H1 (cell line): ENCODE results near the gene UGT1A7. TPM values are rescaled to one million over a fixed set of nuclear protein-coding genes. Genes with fewer than 3 reads are reported as not detected.

Source experiments
- ATF3 ChIP-seq: IDR thresholded peaks from 2 replicates; pipeline ENCODE4 v1.6.1; 2011; ENCODE audit warnings: low read depth, mild to moderate bottlenecking, low read length; ENCODE audit not compliant: insufficient read depth
- CBX5 ChIP-seq: fragments of 300-800, 300-1000 bp; sonication (generic); IDR thresholded peaks from 2 replicates; pipeline ENCODE4 v1.7.1; 2016; ENCODE audit warnings: antibody characterized with exemption, low read length, low read depth
- CHD7 ChIP-seq: fragments of 300-600 bp; sonication (generic); IDR thresholded peaks from 2 replicates; pipeline ENCODE4 v1.7.1; 2012; ENCODE audit warnings: low read length, moderate library complexity, mild to moderate bottlenecking, inconsistent platforms; ENCODE audit not compliant: insufficient replicate concordance
- CREB1 ChIP-seq: IDR thresholded peaks from 2 replicates; pipeline ENCODE4 v1.6.1; 2012; ENCODE audit warnings: inconsistent platforms
- EP300 ChIP-seq, 2 experiments: IDR thresholded peaks; 1 replicate in 1 of 2; 2 replicates in 1 of 2; pipeline ENCODE4 v1.6.1; 2011 to 2012; ENCODE audit warnings: low read depth in 2 of 2, low read length in 2 of 2, mild to moderate bottlenecking in 2 of 2, borderline replicate concordance in 1 of 2, inconsistent platforms in 1 of 2, moderate library complexity in 1 of 2
- FOSL1 ChIP-seq: IDR thresholded peaks from 2 replicates; pipeline ENCODE4 v1.6.1; 2011; ENCODE audit warnings: mild to moderate bottlenecking, low read depth, low read length, moderate library complexity; ENCODE audit not compliant: insufficient read depth
- POLR2A ChIP-seq, 2 experiments: IDR thresholded peaks; 1 replicate in 1 of 2; 2 replicates in 1 of 2; pipeline ENCODE4 v1.6.1; 2011; ENCODE audit warnings: low read depth in 2 of 2, low read length in 2 of 2, mild to moderate bottlenecking in 2 of 2; ENCODE audit errors: control extremely low read depth in 1 of 2
- RAD21 ChIP-seq, 2 experiments: IDR thresholded peaks in 1 of 2; conservative IDR thresholded peaks in 1 of 2; 2 replicates each; pipeline ENCODE4 v1.6.1; 2011; ENCODE audit warnings: low read depth in 2 of 2, low read length in 2 of 2, improper control_type of control experiment in 1 of 2, inconsistent platforms in 1 of 2, mild to moderate bottlenecking in 1 of 2, moderate library complexity in 1 of 2
- SAP30 ChIP-seq: fragments of 300-600 bp; sonication (generic); IDR thresholded peaks from 2 replicates; pipeline ENCODE4 v1.7.1; 2012; ENCODE audit warnings: low read length, moderate library complexity, mild to moderate bottlenecking, inconsistent platforms; ENCODE audit not compliant: insufficient read depth, insufficient replicate concordance
- SUZ12 ChIP-seq: fragments of 200-600 bp; sonication (generic); IDR thresholded peaks from 2 replicates; pipeline ENCODE4 v1.6.1; 2012; ENCODE audit warnings: mild to moderate bottlenecking, inconsistent platforms, low read length, moderate library complexity, mixed read lengths
- TAF7 ChIP-seq: optimal IDR thresholded peaks from 2 replicates; pipeline ENCODE3; 2011; ENCODE audit warnings: low read depth, mild to moderate bottlenecking, inconsistent platforms, low read length, moderate library complexity, borderline replicate concordance
- polyA plus RNA-seq, 7 experiments: library from polyadenylated mRNA; depleted of rRNA in 3 of 7; stranded (reverse) in 5 of 7; unstranded in 2 of 7; fragments of >200 nt in 5 of 7; fragments of 200-250 nt in 2 of 7; gene quantifications; 1 replicate in 5 of 7; 2 replicates in 1 of 7; 4 replicates in 1 of 7; pipeline versions ENCODE4 v1.2.1 to v1.2.3, GENCODE V29; 2011 to 2013; ENCODE audit warnings: missing spikeins in 2 of 7, mixed read lengths in 2 of 7
- total RNA-seq: library from RNA; stranded (reverse); fragmentation: NEBNext Ultra II Directional; extraction: Animal tissue kit (Norgen Biotek cat#: 25700); gene quantifications from 2 replicates; pipeline ENCODE4 v1.2.1, GENCODE V29; 2021

The UGT1A7 gene
- total and polyA plus RNA-seq, 2 of the 8 experiments (the other 6 are each of a cell fraction or from before 2014, with no cell fraction given) = not detected

GRCh38 chr2:233639860-233640259 is 41.8 kb upstream of the UGT1A7 start (continued):
- TF ChIP-seq CHD7 (no peak), SAP30 (no peak), SUZ12 (no peak), FOSL1 (no peak), POLR2A (IDR thresholded peaks at IDR 0.05; ENCODE audit: control extremely low read depth in 1 of 2, low read depth in 2 of 2, low read length in 2 of 2) (no peak), TAF7 (no peak), EP300 (IDR thresholded peaks at IDR 0.05; ENCODE audit: borderline replicate concordance in 1 of 2, low read depth in 2 of 2, low read length in 2 of 2) (no peak), CBX5 (no peak), ATF3 (no peak), CREB1 (no peak), RAD21 (IDR thresholded peaks at IDR 0.05 in 1 of 2, conservative IDR thresholded peaks at IDR 0.05 in 1 of 2; ENCODE audit: low read depth in 2 of 2, low read length in 2 of 2) (no peak)
